ENCODE measurements around the gene MLF1.
"Not testable (repeated sequence)": the region's sequence is repeated elsewhere in the genome, so short reads cannot be mapped to it uniquely, and the experiment has no call there.

DNA sequence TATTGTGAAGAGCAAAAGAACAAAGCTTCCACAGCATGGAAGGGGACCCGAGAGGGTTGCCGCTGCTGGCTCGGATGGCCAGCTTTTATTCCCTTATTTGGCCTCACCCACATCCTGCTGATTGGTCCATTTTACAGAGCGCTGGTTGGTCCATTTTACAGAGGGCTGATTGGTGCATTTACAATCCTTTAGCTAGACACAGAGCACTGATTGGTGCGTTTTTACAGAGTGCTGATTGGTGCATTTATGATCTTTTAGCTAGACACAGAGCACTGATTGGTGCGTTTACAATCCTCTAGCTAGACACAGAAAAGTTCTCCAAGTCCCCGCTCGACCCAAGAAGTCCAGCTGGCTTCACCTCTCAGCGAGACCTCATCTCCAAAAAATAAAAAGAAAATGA lies 21.1 kb upstream of the MLF1 start:
- not testable (repeated sequence) for TF ChIP-seq CTCF (IDR thresholded peaks at IDR 0.05); ATF1 (CRISPR knock-in tag; IDR thresholded peaks at IDR 0.05); FOXP1 (CRISPR knock-in tag; IDR thresholded peaks at IDR 0.05; ENCODE audit: borderline replicate concordance); MAX (CRISPR knock-in tag; IDR thresholded peaks at IDR 0.05); GABPB1 (CRISPR knock-in tag; IDR thresholded peaks at IDR 0.05); FOXK1 (CRISPR knock-in tag; IDR thresholded peaks at IDR 0.05)
- TF ChIP-seq, protein P1, sequence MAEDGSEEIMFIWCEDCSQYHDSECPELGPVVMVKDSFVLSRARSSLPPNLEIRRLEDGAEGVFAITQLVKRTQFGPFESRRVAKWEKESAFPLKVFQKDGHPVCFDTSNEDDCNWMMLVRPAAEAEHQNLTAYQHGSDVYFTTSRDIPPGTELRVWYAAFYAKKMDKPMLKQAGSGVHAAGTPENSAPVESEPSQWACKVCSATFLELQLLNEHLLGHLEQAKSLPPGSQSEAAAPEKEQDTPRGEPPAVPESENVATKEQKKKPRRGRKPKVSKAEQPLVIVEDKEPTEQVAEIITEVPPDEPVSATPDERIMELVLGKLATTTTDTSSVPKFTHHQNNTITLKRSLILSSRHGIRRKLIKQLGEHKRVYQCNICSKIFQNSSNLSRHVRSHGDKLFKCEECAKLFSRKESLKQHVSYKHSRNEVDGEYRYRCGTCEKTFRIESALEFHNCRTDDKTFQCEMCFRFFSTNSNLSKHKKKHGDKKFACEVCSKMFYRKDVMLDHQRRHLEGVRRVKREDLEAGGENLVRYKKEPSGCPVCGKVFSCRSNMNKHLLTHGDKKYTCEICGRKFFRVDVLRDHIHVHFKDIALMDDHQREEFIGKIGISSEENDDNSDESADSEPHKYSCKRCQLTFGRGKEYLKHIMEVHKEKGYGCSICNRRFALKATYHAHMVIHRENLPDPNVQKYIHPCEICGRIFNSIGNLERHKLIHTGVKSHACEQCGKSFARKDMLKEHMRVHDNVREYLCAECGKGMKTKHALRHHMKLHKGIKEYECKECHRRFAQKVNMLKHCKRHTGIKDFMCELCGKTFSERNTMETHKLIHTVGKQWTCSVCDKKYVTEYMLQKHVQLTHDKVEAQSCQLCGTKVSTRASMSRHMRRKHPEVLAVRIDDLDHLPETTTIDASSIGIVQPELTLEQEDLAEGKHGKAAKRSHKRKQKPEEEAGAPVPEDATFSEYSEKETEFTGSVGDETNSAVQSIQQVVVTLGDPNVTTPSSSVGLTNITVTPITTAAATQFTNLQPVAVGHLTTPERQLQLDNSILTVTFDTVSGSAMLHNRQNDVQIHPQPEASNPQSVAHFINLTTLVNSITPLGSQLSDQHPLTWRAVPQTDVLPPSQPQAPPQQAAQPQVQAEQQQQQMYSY (CRISPR knock-in tag; IDR thresholded peaks at IDR 0.05), result not testable (repeated sequence)

Measured in WTC11 (cell line).